GM13977 (cell line): ENCODE data around the gene ZNF618.

Experiments used
- DNase-seq: peaks from one replicate; pipeline ENCODE4 v3.0.0; 2012; ENCODE audit warnings: low spot score
- CTCF ChIP-seq: IDR thresholded peaks from 2 replicates; pipeline ENCODE4 v1.5.1; 2012; ENCODE audit warnings: mild to moderate bottlenecking, control low read depth; ENCODE audit not compliant: insufficient read depth; ENCODE audit errors: extremely low read depth, missing control alignments
- in situ Hi-C: fragments of 300-500 bp; cut with MboI; formaldehyde crosslinking; loops from one replicate; pipeline ENCODE4 v1.12.0; 2022; ENCODE audit warnings: low sequenced_read_pairs, low pct_unique_long_range_greater_than_20kb, mixed read lengths, inconsistent platforms; ENCODE audit not compliant: unreplicated experiment

Gene ZNF618

GRCh38 chr9:114006155-114006550, 130.0 kb downstream of the ZNF618 start:
- in situ Hi-C loops: no loop called here
- no peak for DNase-seq
- no peak for TF ChIP-seq CTCF

- in situ Hi-C loops: no loop called here
- no peak for DNase-seq
- no peak for TF ChIP-seq CTCF
Observed at GRCh38 chr9:114006931-114007691, 131.0 kb downstream of the ZNF618 start.

- DNase-seq: no peak
- no peak for TF ChIP-seq CTCF
- in situ Hi-C loops: no loop called here
Observed at GRCh38 chr9:114007991-114008666, 132.0 kb downstream of the ZNF618 start.

- no peak for TF ChIP-seq CTCF
- no peak for DNase-seq
- in situ Hi-C loops: no loop called here
Observed at GRCh38 chr9:114008667-114009410, 132.7 kb downstream of the ZNF618 start.

- no peak for DNase-seq
- in situ Hi-C loops: no loop called here
- TF ChIP-seq CTCF: no peak
Observed at GRCh38 chr9:114011313-114011712, 135.2 kb downstream of the ZNF618 start.

GRCh38 chr9:114012126-114012525, 136.0 kb downstream of the ZNF618 start:
- in situ Hi-C loops: no loop called here
- TF ChIP-seq CTCF: no peak

More at GRCh38 chr9:114012126-114012525, 136.0 kb downstream of the ZNF618 start:
- no peak for DNase-seq
